HCT116 (cell line): Measurements from ENCODE around the gene MKNK1. TPM values are rescaled to one million over a fixed set of nuclear protein-coding genes. Genes with fewer than 3 reads are reported as not detected.

ENCODE experiments used
- ATAC-seq: fragments of 200-7000 bp; cut with Tn5 transposase; 2 replicates; pipeline ENCODE4 v1.9.1; 2020; ENCODE audit warnings: mild to moderate bottlenecking, moderate library complexity
- BruUV-seq: library from RNA; stranded (reverse); fragments of 400-500 nt; replicated peaks from 2 replicates; lab custom pipeline; 2021; lab: Mats Ljungman, UMichigan
- CTCF ChIA-PET: fragments of 300-600 bp; sonication (Branson Sonifier 250); formaldehyde crosslinking; loops from one replicate; lab custom pipeline; 2021; ENCODE audit warnings: antibody characterized with exemption; lab: Charles Lee
- POLR2A ChIA-PET: fragments of 300-600, 350-600 bp; sonication (Branson Sonifier 250); formaldehyde crosslinking; loops from one replicate; lab custom pipeline; 2021; ENCODE audit warnings: antibody characterized with exemption; lab: Charles Lee
- RAD21 ChIA-PET, 2 experiments: fragments of 300-600 bp; sonication (Branson Sonifier 250); formaldehyde crosslinking; loops; one replicate each; lab custom pipeline; 2023; ENCODE audit warnings: low total read pairs in 2 of 2; ENCODE audit not compliant: uncharacterized antibody in 2 of 2, unreplicated experiment in 2 of 2, low non-redundant PET in 1 of 2; lab: Charles Lee
- DNase-seq: peaks from one replicate; pipeline ENCODE4 v3.0.0-alpha.2; 2010; ENCODE audit warnings: low read depth, low spot score
- H2AFZ ChIP-seq: fragments of 200-600 bp; shearing (Covaris generic), sonication (generic); 2 replicates; pipeline ENCODE4 v1.6.1; 2017; ENCODE audit warnings: low read depth, mixed run types, mixed read lengths, antibody characterized with exemption, low read length; ENCODE audit not compliant: poor library complexity, severe bottlenecking
- H3K27ac ChIP-seq: 2 replicates; pipeline ENCODE4 v1.5.1; 2012; ENCODE audit warnings: low read depth, low read length
- H3K27me3 ChIP-seq: fragments of 200-600 bp; sonication (generic); 2 replicates; pipeline ENCODE4 v1.6.1; 2016; ENCODE audit warnings: mixed run types, low read length, mixed read lengths; ENCODE audit not compliant: insufficient read depth
- H3K36me3 ChIP-seq, 2 experiments: fragments of 200-500 bp in 1 of 2; fragments of 200-600 bp in 1 of 2; sonication (Bioruptor generic) in 1 of 2; sonication (generic) in 1 of 2; 2 replicates each; pipeline versions ENCODE4 v1.5.1 to v1.6.1; 2014 to 2016; ENCODE audit warnings: low read length in 2 of 2, inconsistent platforms in 1 of 2, mixed read lengths in 1 of 2, mixed run types in 1 of 2; ENCODE audit not compliant: insufficient read depth in 2 of 2, control insufficient read depth in 1 of 2
- H3K4me1 ChIP-seq, 2 experiments: fragments of 200-600 bp in 1 of 2; sonication (generic) in 1 of 2; 2 replicates each; pipeline versions ENCODE4 v1.5.1 to v1.6.1; 2012 to 2017; ENCODE audit warnings: low read length in 2 of 2, inconsistent platforms in 1 of 2, mild to moderate bottlenecking in 1 of 2, mixed read lengths in 1 of 2, mixed run types in 1 of 2, moderate library complexity in 1 of 2; ENCODE audit not compliant: insufficient read depth in 2 of 2, control insufficient read depth in 1 of 2
- H3K4me2 ChIP-seq: fragments of 200-600 bp; sonication (generic); 2 replicates; pipeline ENCODE4 v1.6.1; 2017; ENCODE audit warnings: mixed run types, low read length, mixed read lengths
- H3K4me3 ChIP-seq, 2 experiments: fragments of 200-600 bp in 1 of 2; sonication (generic) in 1 of 2; replicated peaks in 1 of 2; 2 replicates each; pipeline ENCODE4 v1.5.1; 2011 to 2016; ENCODE audit warnings: low read length in 2 of 2, control low read depth in 1 of 2, low read depth in 1 of 2, mild to moderate bottlenecking in 1 of 2, mixed read lengths in 1 of 2, mixed run types in 1 of 2
- H3K79me2 ChIP-seq: fragments of 200-600 bp; sonication (generic); 2 replicates; pipeline ENCODE4 v1.6.1; 2017; ENCODE audit warnings: mild to moderate bottlenecking, mixed run types, low read length, moderate library complexity, mixed read lengths; ENCODE audit not compliant: insufficient read depth
- H3K9ac ChIP-seq: fragments of 200-600 bp; sonication (generic); 2 replicates; pipeline ENCODE4 v1.6.1; 2016; ENCODE audit warnings: low read length, mixed read lengths
- H3K9me2 ChIP-seq: fragments of 200-600 bp; sonication (generic), shearing (Covaris generic); 2 replicates; pipeline ENCODE4 v1.6.1; 2017; ENCODE audit warnings: mixed run types, mild to moderate bottlenecking, moderate library complexity; ENCODE audit not compliant: insufficient read depth
- H3K9me3 ChIP-seq, 2 experiments: fragments of 200-500 bp in 1 of 2; fragments of 200-600 bp in 1 of 2; sonication (Bioruptor generic) in 1 of 2; sonication (generic) in 1 of 2; 2 replicates each; pipeline ENCODE4 v1.6.1; 2014 to 2017; ENCODE audit warnings: low read length in 2 of 2, mixed read lengths in 2 of 2, inconsistent platforms in 1 of 2, low read depth in 1 of 2, mild to moderate bottlenecking in 1 of 2, mixed run types in 1 of 2, moderate library complexity in 1 of 2; ENCODE audit not compliant: control insufficient read depth in 1 of 2, insufficient read depth in 1 of 2
- H4K20me1 ChIP-seq: fragments of 200-600 bp; sonication (generic), shearing (Covaris generic); 2 replicates; pipeline ENCODE4 v1.6.1; 2017; ENCODE audit warnings: mixed run types, mild to moderate bottlenecking, moderate library complexity; ENCODE audit not compliant: insufficient read depth
- EZH2 ChIP-seq: fragments of 200-600 bp; sonication (generic); IDR thresholded peaks from 2 replicates; pipeline ENCODE4 v1.6.1; 2017; ENCODE audit warnings: antibody characterized with exemption, mixed run types
- EZH2phosphoT487 ChIP-seq: fragments of 200-600 bp; IDR thresholded peaks from 2 replicates; pipeline ENCODE4 v1.6.1; 2018; ENCODE audit warnings: antibody characterized with exemption, borderline replicate concordance
- MAX ChIP-seq: IDR thresholded peaks from 2 replicates; pipeline ENCODE4 v1.6.1; 2012
- RAD21 ChIP-seq: IDR thresholded peaks from 2 replicates; pipeline ENCODE4 v1.6.1; 2012; ENCODE audit warnings: low read depth, mild to moderate bottlenecking
- REST ChIP-seq: IDR thresholded peaks from 2 replicates; pipeline ENCODE4 v1.6.1; 2012; ENCODE audit warnings: low read depth
- SP1 ChIP-seq: IDR thresholded peaks from 2 replicates; pipeline ENCODE4 v1.6.1; 2012; ENCODE audit warnings: low read depth
- SRF ChIP-seq: IDR thresholded peaks from 2 replicates; pipeline ENCODE4 v1.6.1; 2012; ENCODE audit warnings: low read depth
- TCF7L2 ChIP-seq: IDR thresholded peaks from 2 replicates; pipeline ENCODE4 v1.7.0; 2011; ENCODE audit warnings: borderline replicate concordance, inconsistent platforms; ENCODE audit not compliant: insufficient read depth, insufficient read length; ENCODE audit errors: extremely low read depth
- YY1 ChIP-seq: IDR thresholded peaks from 2 replicates; pipeline ENCODE4 v1.6.1; 2011; ENCODE audit warnings: low read length, low read depth, moderate library complexity, mild to moderate bottlenecking; ENCODE audit not compliant: insufficient replicate concordance; ENCODE audit errors: extremely low read depth
- intact Hi-C: fragments of 100-400 bp; cut with micrococcal nuclease; formaldehyde crosslinking; loops from 2 replicates; pipeline ENCODE4 v1.10.0; 2022
- total RNA-seq: library from RNA; stranded (reverse); gene quantifications from one replicate; pipeline ENCODE4 v1.2.1, GENCODE V29; 2021; ENCODE audit not compliant: unreplicated experiment
- TF ChIP-seq, protein P1 (sequence below): IDR thresholded peaks from 2 replicates; pipeline ENCODE4 v1.6.1; 2012
- TF ChIP-seq, protein P2 (sequence below): IDR thresholded peaks from 2 replicates; pipeline ENCODE4 v1.6.1; 2011; ENCODE audit warnings: mild to moderate bottlenecking, low read length, moderate library complexity; ENCODE audit not compliant: insufficient replicate concordance; ENCODE audit errors: extremely low read depth

MKNK1 gene
- total RNA-seq, 1 experiment from 2014 or later: 30.9 TPM

DNA sequence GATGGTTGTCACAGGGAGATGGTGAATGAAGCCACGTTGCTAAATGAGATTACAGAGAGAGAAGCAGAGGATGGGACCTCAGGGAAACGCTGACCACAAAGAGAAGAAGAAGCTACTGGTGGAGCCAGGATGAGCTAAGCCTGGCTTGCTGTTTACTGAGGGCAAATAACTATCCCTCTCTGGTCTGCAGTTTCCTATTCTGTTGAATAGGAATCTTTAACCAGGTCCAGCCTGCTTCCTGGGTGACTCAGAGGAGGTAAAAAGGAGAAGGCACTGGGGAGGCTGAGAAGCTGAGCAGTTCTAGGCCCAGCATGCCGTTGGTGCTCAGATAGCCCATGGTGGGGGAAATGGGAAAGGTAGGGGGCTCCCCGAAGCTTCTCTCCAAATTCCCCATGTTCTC is 84.9 kb downstream of the MKNK1 start:
- BruUV-seq: no TSS peak
- RAD21 ChIA-PET: no interaction called here
- DNase-seq (no peak), ATAC-seq (no peak)
- POLR2A ChIA-PET: no interaction called here
- no peak overlapping the region for H3K9ac ChIP-seq
- H4K20me1 ChIP-seq: no peaks in the 10 kb centered on the region
- CTCF ChIA-PET: interaction anchor here (0.9 to 2.6 kb wide), 2 partner anchors 9 to 77 kb away, joined by 3 to 7 read pairs; no protein-coding TSS in a partner anchor
- H3K4me3 ChIP-seq: no peak overlapping the region
- H3K4me2 ChIP-seq: no peak overlapping the region
- no peaks in the 10 kb centered on the region for H3K27me3 ChIP-seq
- H3K79me2 ChIP-seq: no peaks in the 10 kb centered on the region
- no peaks in the 10 kb centered on the region for H3K9me2 ChIP-seq
- no peak overlapping the region for H2AFZ ChIP-seq
- no peaks in the 10 kb centered on the region for H3K9me3 ChIP-seq
- H3K27ac ChIP-seq: no peak overlapping the region
- no peaks in the 10 kb centered on the region for H3K36me3 ChIP-seq
- H3K4me1 ChIP-seq: peaks cover 56 to 66% of the 10 kb centered on the region in 2 experiments
- TF ChIP-seq MAX (no peak), EZH2 (no peak), RAD21 (no peak), YY1 (no peak), EZH2phosphoT487 (no peak), TCF7L2 (no peak), REST (no peak), SRF (no peak), SP1 (no peak)
- TF ChIP-seq, protein P1, sequence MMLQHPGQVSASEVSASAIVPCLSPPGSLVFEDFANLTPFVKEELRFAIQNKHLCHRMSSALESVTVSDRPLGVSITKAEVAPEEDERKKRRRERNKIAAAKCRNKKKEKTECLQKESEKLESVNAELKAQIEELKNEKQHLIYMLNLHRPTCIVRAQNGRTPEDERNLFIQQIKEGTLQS: no peak
- TF ChIP-seq, protein P2, sequence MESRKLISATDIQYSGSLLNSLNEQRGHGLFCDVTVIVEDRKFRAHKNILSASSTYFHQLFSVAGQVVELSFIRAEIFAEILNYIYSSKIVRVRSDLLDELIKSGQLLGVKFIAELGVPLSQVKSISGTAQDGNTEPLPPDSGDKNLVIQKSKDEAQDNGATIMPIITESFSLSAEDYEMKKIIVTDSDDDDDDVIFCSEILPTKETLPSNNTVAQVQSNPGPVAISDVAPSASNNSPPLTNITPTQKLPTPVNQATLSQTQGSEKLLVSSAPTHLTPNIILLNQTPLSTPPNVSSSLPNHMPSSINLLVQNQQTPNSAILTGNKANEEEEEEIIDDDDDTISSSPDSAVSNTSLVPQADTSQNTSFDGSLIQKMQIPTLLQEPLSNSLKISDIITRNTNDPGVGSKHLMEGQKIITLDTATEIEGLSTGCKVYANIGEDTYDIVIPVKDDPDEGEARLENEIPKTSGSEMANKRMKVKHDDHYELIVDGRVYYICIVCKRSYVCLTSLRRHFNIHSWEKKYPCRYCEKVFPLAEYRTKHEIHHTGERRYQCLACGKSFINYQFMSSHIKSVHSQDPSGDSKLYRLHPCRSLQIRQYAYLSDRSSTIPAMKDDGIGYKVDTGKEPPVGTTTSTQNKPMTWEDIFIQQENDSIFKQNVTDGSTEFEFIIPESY: no peak
- intact Hi-C loops: no loop called here
